RPMI7951 (cell line): ENCODE measurements around the gene EXOC4. TPM values are rescaled to one million over a fixed set of nuclear protein-coding genes. Genes with fewer than 3 reads are reported as not detected.

Experiments
- DNase-seq: peaks from one replicate; pipeline ENCODE4 v3.0.0-alpha.2; 2012; ENCODE audit warnings: low read depth
- total RNA-seq: library from RNA; depleted of rRNA; stranded (reverse); fragments of >200 nt; shearing (Covaris generic); gene quantifications from 2 replicates; pipeline ENCODE4 v1.2.3, GENCODE V29; 2014

EXOC4 gene
- total RNA-seq, 1 experiment from 2014 or later, result 85.2 TPM

DNA sequence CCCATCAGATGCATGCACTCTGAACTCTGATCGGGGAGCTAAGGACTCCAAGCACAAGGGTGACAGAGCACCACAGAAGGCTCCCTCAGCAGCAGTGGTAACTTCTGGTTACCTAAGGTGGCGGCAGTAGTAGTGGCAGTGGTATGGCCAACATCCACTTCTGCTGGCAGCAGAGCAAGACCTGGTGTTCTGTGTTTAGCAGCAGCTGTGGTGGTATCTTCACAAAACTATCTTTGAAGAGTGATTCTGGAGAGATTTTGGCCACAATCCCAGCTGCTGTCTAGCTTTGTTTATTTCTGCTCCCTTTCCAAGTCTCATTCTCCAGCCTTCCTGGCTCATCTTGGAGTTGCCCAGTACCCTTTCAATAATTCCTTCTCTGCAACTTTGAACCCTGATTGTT, 771.9 kb downstream of the EXOC4 start:
- DNase-seq, result no peak

- no peak for DNase-seq
Observed at GRCh38 chr7:134028853-134029252, 776.0 kb downstream of the EXOC4 start.

DNA sequence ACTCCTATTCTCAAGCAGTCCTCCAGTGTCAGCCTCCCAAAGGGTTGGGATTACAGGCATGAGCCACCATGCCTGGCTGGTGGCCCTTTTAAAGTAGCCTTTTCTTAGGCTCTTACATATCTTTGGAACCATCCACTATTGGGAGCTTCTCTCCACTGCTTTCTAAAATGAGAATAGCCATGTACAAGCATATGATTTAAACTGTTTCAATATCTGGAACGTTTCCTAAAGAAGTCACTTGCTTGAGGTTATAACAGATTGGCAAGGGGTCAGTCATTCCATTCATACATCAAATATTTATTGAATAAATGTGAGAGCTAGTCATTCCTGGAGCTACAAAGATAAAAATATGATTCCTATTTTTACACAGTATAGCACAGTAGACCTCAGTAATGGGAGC, 776.9 kb downstream of the EXOC4 start:
- DNase-seq, result no peak

- DNase-seq, result no peak
Observed at GRCh38 chr7:134030460-134030865, 777.6 kb downstream of the EXOC4 start.

DNA sequence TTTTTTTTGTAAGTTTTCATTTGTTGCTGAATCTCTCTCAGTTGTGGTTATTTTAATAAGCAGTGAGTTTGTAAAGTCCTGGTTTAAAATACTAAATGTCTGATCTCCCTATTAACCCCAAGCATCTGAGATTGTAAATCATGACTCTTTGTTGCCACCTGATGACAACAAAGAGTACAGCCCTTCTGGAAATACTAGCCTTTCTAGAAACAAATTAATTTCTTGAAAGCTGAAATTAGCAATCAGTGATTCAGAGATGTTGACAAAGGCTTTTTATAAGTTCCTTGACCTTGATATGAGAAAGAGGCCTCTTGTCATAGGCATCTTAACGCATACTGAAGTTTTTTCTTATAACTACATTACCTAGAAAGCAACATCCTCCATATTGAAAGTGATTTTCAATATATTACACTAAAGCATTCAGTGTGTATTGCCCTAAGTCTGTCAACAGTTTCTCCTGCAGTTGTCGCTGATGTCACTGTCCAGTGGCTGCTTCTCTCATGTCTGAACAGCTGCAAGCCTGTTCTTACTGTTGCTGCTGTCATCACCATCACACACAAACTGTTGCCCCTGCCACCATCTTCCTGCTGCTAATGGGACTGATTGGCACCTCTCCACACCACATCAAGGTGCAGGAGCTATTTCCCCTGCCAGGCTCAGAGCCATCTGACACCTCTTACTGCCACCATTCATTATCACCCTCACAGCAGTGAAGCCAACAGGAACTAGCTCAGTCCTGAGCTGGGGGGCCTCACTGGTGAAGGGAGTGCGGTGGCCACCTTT, 779.1 kb downstream of the EXOC4 start:
- DNase-seq, result no peak

DNA sequence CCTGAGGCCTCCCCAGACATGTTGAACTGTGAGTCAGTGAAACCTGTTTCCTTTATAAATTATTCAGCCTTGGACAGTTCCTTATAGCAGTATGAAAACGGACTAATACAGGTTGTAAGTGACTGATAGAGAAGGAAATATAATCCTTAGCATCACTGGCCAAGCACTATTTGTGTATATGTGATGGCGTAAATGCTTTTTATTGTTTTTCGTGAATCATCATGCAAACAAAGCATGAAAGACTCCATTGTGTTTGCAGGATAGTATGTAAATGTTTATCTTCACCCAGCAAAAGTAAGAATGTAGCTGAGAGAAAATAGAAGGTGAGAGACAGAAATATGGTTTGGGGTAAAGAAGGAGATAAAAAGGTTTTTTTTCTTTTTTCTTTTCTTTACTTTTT, 781.8 kb downstream of the EXOC4 start:
- no peak for DNase-seq

DNA sequence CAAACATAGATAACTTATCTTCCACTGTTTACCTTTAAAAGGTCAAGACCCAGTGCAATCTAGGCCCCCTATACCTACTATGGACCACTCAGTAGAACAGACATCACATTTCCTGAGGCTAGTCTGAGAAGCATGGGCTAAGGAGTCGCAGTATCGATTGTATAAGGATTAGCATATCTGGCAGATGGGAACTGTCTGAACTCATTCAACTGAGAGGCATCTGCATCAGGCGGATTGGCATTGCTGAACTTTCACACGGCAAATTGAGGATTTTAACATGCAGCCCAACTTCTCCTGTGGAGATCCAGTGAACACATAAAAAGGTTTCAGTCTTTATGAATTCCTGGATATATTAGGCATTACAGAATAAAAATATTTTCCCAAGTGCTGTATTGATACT, 785.1 kb downstream of the EXOC4 start:
- no peak for DNase-seq

DNA sequence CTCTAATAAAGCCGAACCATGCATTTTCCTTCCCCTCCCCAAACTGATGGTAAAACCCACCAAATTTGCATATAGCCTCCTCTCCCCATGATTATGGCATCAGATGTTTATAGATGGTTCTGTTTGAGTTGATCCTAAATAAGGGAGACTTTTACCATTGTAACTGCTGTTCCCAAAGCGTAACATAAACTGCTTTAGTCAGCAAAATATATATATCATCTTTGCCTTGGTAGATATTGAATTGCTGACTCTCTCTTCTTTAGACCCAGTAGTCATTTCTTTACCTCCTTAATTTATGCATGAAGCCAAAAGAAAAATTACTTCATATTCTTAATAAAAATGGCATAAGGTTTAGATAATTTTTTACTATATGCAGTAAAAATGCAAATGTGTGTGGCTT, 788.1 kb downstream of the EXOC4 start:
- no peak for DNase-seq

DNA sequence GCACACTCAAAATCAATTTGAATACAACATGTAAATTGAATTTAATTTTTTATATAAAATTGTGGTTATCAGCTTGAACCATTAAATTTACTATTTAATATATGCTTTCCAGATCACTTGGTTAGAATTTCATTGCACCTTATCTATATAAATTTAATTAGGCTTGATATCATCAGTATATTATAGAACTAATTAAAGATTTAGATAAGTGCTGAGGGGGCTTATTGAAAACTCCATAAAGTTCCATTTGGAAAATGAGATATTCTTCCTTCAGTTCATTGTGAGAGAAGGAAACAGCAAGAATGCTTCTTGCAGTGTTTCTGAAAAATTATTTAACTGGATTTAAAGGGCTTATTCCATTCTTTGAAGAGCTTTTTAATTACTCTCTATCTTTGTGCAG, 788.6 kb downstream of the EXOC4 start:
- no peak for DNase-seq

GRCh38 chr7:134042307-134042706, 789.4 kb downstream of the EXOC4 start:
- DNase-seq, result no peak

DNA sequence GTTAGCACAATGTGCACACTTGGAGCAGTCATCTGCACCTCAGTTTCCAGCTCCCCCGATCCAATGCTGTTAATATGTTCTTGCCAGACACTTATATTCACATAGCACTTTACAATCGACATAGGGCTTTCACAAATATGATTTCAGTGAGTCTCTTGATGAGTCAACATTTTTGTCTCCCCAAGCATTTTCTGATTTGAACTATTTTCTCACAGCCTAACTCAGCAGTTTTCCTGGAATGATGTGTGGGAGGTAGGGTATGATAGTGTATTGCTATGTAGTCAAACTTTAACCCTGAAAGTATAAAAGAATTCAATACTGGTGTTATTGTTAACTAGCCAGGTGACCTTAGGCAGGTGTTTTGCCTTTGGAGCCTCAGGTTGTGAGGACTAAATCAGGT, 791.8 kb downstream of the EXOC4 start:
- DNase-seq, result no peak

- DNase-seq, result no peak
Observed at GRCh38 chr7:134045716-134046115, 792.8 kb downstream of the EXOC4 start.

DNA sequence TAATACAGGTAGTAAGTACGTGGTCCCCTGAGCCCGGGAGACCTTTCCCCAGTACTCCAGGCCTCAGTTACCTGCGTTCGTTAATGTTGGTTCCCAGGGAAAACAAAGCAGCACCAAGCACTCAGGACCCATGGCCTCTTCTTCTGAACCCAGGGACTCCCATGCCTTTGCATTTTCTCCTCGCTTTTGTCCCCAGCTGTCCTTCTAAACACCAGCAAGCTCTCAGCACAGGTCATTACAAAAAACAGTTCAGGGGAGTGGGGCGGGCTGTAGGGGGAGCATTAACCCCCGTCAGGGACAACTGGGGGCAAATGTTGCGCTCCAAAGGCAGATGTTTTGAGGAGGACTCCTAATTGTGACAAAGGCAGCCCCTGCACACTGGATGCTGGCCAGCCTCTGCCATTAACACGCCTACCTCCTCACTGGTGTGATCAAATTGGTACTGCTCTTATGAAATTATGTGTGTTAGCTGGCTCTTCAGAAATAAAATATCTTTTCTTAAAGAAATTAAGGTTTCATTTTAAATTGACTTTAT, 793.8 kb downstream of the EXOC4 start:
- DNase-seq, result no peak

- DNase-seq, result no peak
Observed at GRCh38 chr7:134047675-134048074, 794.8 kb downstream of the EXOC4 start.

DNA sequence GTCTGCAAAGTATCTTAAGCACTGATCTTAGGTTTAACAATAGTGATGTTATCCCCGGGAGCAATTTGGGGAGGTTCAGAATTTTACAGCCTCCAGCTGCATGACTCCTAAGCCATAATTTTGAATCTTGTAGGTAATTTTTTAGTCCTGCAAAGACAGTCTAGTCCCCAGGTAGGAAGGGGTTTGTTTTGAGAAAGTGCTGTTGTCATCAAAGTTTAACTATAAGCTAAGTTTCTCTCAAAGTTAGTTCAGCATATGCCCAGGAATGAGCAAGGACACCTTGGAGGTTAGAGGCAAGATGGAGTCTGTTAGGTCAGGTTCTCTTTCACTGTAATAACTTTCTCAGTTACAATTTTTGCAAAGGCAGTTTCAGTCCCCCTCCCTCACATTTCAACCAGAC, 795.3 kb downstream of the EXOC4 start:
- no peak for DNase-seq

DNA sequence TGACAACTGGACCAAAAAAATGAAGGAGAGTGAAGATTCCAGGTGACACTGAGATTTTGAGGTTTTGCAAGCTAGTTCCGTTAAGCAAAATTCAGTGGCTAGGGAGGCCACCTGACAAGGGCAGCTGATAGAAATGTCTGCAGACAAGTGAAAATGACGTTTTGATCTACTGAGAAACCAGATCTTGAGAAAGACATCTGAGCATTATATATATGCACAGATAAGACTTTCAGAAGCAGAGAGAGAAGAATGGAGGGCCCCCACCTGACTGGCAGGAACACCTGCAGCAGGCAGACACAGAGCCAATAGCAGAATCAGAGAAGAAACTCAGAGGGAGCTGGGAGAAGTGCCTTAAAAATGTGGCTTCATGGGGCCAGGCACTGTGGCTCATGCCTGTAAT, 798.1 kb downstream of the EXOC4 start:
- DNase-seq, result no peak

- no peak for DNase-seq
Observed at GRCh38 chr7:134056816-134057215, 803.9 kb downstream of the EXOC4 start.

DNA sequence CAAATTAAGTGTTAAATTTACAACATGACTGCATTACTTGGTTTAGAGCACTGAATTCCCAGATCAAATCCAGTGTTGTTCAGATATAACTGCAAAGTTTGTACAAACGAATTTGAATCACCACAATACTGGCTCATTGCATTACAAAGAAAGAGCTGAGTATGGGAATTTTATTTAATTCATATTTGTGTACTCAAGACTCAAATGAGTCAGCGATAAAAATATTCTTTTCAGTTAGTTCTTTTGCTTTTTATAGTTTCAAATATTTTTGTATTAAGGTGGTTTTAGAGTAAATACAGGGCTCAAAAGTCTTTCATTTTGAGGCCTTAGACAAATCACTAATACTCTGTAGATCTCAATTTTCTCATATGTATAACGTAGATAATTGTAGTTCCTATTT, 805.6 kb downstream of the EXOC4 start:
- no peak for DNase-seq

DNA sequence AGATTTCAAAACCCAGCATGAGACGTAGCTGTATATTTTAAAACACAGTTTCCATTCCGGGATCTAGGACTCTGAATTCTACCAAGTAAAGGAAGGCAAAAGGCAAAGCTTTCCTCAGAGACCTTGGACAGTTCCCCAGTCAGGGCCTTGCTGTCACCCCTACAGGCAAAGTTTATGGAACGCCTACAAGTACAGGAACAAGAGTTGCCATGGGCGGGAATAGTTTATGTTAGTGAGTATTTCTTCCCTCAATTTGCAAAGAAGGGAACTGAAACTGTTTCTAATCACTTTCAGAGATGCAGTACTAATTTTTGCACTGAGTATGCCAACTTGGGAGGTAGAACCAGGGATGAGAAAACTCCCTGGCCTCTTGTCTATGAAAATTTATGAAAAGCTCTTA, 806.1 kb downstream of the EXOC4 start:
- DNase-seq, result no peak

GRCh38 chr7:134059921-134060320, 807.0 kb downstream of the EXOC4 start:
- DNase-seq, result no peak

- no peak for DNase-seq
Observed at GRCh38 chr7:134060874-134061273, 808.0 kb downstream of the EXOC4 start.

DNA sequence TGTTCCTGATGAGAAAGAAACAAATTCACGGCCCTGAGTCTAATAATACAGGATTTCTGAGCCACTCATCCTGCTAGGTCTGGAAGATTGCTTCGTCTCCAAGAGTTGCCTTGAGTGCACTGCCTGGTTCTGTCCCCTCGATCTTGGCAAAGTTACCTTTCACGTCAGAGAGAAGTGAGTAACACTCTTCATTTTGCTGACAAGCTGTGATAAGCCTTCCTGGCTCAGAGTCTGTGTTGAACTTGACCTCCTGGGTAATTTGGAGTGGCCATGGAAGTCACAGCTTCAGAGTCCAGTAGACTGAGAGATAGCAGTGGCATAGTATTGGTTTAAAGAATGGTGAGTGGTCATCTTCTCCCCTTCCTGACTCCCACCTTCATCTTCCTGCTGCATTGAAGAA, 809.6 kb downstream of the EXOC4 start:
- DNase-seq, result no peak

GRCh38 chr7:134065415-134065814, 812.5 kb downstream of the EXOC4 start:
- no peak for DNase-seq

- no peak for DNase-seq
Observed at GRCh38 chr7:134067164-134067563, 814.3 kb downstream of the EXOC4 start.
